ENCODE results near the gene IER5. TPM values are rescaled to one million over a fixed set of nuclear protein-coding genes. Genes with fewer than 3 reads are reported as not detected.

The IER5 gene
- total RNA-seq, 4 donors from 2014 or later, result 4.9 to 9.9 (median 6.4) TPM

DNA sequence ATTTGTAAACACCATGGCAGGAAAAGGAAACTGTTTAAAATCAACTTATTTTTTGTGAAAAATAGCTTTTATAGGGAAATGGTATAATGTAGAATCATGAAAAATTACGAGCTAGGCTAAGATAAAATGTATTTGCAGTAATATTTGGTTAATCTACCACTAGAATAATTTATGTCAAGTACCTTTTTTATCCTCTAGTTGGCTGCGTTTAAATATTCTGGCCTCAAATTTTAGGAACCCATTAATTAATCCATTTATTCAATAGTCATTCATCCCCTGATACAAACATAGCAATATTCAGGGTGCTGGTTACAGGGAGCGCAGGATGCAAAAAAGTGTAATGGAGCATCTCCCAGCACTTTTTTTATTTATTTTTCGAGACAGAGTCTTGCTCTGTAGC lies 8.6 kb upstream of the IER5 start:
- TF ChIP-seq CTCF (IDR thresholded peaks at IDR 0.05; ENCODE audit: low read depth), result no peak

DNA sequence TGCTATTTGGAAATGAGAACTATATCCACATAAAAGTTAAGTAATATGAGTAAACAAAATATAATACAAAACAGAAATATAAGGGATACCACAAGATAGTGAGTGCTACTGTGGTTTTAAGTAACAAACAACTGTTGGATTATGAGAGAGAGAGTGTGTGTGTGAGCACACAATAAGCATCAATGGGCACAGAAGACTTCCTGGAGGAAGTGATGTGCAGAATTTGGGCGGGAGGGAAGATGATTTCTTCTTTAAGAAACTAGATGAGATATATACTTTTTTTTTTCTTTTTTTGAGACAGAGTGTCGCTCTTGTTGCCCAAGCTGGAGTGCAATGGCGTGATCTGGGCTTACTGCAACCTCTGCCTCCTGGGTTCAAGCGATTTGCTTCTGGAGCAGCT lies 7.9 kb upstream of the IER5 start:
- TF ChIP-seq CTCF (IDR thresholded peaks at IDR 0.05; ENCODE audit: low read depth), result no peak

DNA sequence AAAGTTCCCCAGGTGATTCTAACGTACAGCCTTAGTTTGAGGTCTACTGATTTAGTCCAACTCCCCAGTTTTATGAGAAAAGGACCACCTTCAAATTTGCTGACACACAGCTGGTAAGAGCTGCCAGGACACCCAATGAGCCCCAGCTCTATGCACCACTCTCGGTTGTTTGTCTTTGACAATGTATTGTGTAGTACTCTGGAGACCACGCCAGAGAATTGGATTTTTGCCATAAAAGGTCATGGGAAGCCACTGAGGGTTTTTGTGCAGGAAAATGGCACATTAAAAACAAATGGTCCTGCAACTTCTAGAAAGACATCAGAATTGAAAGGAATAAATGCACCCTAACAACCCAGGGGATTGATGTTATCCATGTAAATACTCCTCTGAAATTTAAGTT lies 7.1 kb upstream of the IER5 start:
- TF ChIP-seq CTCF (IDR thresholded peaks at IDR 0.05; ENCODE audit: low read depth), result no peak

- no peak for TF ChIP-seq CTCF (IDR thresholded peaks at IDR 0.05; ENCODE audit: low read depth)
These were observed 4.5 kb upstream of the IER5 start for GRCh38 chr1:181083842-181084605.

- TF ChIP-seq CTCF (IDR thresholded peaks at IDR 0.05; ENCODE audit: low read depth), result no peak
These were observed 3.9 kb upstream of the IER5 start for GRCh38 chr1:181084606-181084969.

DNA sequence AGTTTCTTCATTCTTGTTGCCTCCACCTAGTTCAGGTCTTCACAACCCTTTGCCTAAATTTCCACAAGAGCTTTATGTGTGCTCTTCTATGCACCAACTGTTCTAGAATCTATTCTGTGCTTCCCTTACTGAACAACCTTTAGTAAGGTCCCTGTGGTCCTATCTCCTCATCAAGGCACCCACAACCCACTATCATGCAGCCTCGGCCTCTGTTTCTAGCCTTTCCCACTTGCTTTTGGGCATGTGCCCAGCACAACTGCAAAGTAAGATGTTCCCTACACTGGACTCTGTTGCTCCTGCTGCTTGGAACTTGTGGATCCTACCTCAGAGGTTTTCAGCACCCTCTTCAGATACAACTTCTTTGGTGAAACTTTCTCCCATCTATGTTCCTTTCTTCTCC lies 2.4 kb upstream of the IER5 start:
- no peak for TF ChIP-seq CTCF (IDR thresholded peaks at IDR 0.05; ENCODE audit: low read depth)

DNA sequence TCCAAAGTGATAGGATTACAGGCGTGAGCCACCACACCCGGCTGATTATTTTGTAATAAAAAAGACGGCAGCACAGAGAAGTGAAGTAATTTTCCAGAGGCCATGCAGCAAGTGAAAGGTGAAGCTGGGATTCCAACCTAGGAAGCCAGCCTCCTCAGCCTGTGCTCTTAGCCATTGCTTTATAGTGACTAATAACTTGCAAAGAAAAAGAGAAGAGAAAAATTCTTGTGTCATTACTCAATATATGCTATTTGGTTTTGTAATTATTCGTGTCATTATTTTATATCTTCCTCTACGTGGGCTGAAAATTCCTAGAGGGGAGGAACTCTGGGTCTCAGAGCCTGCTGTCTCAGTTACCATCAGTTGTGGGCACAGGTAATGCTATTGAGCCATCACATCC lies 1.6 kb upstream of the IER5 start:
- TF ChIP-seq CTCF (IDR thresholded peaks at IDR 0.05; ENCODE audit: low read depth), result no peak
